ENCODE results near the gene SLC28A1. TPM values are rescaled to one million over a fixed set of nuclear protein-coding genes. Genes with fewer than 3 reads are reported as not detected.

The SLC28A1 gene
- total and polyA plus RNA-seq, 4 donors: 0.09 to 39.7 (median 18.3) TPM

DNA sequence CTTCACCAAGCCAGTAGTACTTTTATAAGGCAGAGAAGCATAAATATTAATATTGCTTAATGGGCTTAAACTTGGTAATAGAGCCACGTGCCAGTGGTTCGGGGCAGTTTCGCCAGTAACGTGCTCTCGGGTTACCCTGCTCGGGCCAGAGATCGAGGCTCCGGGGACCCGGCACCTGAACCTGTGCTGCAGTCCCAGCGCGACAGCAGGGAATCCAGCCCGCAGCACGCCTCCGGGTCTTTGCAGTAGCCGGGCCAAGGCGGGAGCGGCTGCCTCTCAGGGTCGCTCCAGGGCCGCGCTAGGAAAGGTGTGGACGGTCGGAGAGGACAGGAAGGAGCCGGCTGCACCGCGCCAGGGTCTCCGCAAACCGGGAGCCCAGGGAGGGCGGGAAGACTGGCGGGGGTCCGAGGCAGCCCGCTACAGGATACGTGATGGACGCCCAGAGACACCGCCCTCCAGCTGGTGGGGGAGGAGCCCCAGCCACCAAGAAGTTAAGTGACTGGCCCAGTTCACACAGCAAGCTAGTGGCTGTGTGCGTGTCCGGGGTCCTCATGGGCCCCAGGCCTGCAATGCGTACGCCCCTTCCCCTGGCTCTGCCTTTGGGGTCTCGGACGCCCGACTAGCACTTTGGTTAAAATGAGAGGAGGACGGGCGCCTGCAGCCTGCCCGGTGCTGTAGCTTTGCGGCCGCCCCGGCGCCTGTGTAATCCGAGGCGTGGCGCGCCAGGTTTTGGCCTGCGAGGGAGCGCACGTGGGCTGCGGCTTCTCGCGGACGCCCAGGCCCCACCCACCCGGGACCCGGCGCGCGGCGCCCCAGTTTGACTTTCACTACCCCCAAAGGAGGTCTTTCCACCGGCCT is 96.0 kb downstream of the SLC28A1 start:
- Histone ChIP-seq H3K9me3 (ENCODE audit: control insufficient read depth in 4 of 4, low read length in 3 of 4) (no peaks in the 10 kb centered on the region), H3K9ac (ENCODE audit: low read depth in 1 of 2, low read length in 2 of 2) (peak overlapping the region; percentile 47 to 73), H3K27me3 (ENCODE audit: control insufficient read depth in 4 of 4, insufficient read depth in 4 of 4, low read length in 3 of 4) (no peaks in the 10 kb centered on the region), H3K27ac (ENCODE audit: low read depth in 1 of 2, low read length in 2 of 2) (peak overlapping the region; percentile 90 to 95), H3K4me3 (ENCODE audit: low read depth in 1 of 3, low read length in 3 of 3) (peak overlapping the region; percentile 79 to 91 (median 83)), H3K4me1 (ENCODE audit: control insufficient read depth in 4 of 4, insufficient read depth in 4 of 4, low read length in 3 of 4) (peaks cover 2 to 36% (median 21%) of the 10 kb centered on the region in 4 donors), H3K36me3 (ENCODE audit: control insufficient read depth in 4 of 4, insufficient read depth in 3 of 4, low read depth in 1 of 4, low read length in 3 of 4) (no peaks in the 10 kb centered on the region)
- TF ChIP-seq FOXA2 (IDR thresholded peaks at IDR 0.05) (no peak), NR2F2 (IDR thresholded peaks at IDR 0.05) (peak; percentile 70), HNF4G (IDR thresholded peaks at IDR 0.05) (no peak), RXRA (IDR thresholded peaks at IDR 0.05) (peak; percentile 25 to 59), JUND (IDR thresholded peaks at IDR 0.05) (no peak), SP1 (IDR thresholded peaks at IDR 0.05) (no peak), RAD21 (IDR thresholded peaks at IDR 0.05) (peak; percentile 23 to 49), HNF4A (conservative IDR thresholded peaks at IDR 0.05) (peak; percentile 14 to 43), YY1 (IDR thresholded peaks at IDR 0.05) (peak; percentile 83)
- TF ChIP-seq, protein P1, sequence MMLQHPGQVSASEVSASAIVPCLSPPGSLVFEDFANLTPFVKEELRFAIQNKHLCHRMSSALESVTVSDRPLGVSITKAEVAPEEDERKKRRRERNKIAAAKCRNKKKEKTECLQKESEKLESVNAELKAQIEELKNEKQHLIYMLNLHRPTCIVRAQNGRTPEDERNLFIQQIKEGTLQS (IDR thresholded peaks at IDR 0.05): no peak
- TF ChIP-seq, protein P2, sequence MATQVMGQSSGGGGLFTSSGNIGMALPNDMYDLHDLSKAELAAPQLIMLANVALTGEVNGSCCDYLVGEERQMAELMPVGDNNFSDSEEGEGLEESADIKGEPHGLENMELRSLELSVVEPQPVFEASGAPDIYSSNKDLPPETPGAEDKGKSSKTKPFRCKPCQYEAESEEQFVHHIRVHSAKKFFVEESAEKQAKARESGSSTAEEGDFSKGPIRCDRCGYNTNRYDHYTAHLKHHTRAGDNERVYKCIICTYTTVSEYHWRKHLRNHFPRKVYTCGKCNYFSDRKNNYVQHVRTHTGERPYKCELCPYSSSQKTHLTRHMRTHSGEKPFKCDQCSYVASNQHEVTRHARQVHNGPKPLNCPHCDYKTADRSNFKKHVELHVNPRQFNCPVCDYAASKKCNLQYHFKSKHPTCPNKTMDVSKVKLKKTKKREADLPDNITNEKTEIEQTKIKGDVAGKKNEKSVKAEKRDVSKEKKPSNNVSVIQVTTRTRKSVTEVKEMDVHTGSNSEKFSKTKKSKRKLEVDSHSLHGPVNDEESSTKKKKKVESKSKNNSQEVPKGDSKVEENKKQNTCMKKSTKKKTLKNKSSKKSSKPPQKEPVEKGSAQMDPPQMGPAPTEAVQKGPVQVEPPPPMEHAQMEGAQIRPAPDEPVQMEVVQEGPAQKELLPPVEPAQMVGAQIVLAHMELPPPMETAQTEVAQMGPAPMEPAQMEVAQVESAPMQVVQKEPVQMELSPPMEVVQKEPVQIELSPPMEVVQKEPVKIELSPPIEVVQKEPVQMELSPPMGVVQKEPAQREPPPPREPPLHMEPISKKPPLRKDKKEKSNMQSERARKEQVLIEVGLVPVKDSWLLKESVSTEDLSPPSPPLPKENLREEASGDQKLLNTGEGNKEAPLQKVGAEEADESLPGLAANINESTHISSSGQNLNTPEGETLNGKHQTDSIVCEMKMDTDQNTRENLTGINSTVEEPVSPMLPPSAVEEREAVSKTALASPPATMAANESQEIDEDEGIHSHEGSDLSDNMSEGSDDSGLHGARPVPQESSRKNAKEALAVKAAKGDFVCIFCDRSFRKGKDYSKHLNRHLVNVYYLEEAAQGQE (IDR thresholded peaks at IDR 0.05): no peak
- TF ChIP-seq, protein P3, sequence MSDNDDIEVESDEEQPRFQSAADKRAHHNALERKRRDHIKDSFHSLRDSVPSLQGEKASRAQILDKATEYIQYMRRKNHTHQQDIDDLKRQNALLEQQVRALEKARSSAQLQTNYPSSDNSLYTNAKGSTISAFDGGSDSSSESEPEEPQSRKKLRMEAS (IDR thresholded peaks at IDR 0.05): peak; percentile 29
- peak; percentile 85 for DNase-seq (ENCODE audit: low spot score)
- WGBS: under 1% methylated on average over 66 of the region's 66 CpGs

DNA sequence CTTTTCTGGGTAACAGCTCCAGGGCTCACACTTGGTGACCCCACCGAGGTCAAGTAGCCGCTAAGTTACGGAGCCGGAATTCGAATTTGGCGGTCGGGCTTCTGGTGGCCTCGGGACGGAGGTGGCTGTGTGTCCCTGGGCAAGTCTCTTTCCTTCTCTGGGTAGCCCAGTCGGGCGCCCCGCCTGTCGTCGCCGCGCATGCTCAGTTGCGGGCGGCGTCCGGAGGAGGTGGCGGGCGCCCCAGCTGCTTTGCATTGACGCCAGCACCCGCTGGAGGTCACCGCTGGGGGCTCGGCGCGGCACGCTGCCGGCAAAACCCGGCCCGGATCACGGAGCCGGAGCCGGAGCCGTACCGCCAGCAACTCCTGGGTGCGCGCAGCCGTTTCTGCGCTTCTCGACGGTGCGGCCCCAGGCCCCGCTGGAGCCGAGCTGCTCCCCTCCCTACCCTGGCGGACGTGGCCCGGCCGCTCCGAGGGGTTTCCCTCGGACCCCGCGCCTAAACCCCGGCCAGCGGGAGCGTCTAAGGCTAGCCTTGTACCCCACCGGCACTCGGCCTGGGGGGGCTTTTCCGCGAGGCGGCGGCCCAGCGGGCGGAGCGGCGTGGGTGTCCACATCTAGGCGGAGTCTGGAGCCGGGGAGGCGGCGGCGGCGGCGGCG is 96.7 kb downstream of the SLC28A1 start:
- TF ChIP-seq, protein P3 (IDR thresholded peaks at IDR 0.05): no peak
- TF ChIP-seq, protein P4, sequence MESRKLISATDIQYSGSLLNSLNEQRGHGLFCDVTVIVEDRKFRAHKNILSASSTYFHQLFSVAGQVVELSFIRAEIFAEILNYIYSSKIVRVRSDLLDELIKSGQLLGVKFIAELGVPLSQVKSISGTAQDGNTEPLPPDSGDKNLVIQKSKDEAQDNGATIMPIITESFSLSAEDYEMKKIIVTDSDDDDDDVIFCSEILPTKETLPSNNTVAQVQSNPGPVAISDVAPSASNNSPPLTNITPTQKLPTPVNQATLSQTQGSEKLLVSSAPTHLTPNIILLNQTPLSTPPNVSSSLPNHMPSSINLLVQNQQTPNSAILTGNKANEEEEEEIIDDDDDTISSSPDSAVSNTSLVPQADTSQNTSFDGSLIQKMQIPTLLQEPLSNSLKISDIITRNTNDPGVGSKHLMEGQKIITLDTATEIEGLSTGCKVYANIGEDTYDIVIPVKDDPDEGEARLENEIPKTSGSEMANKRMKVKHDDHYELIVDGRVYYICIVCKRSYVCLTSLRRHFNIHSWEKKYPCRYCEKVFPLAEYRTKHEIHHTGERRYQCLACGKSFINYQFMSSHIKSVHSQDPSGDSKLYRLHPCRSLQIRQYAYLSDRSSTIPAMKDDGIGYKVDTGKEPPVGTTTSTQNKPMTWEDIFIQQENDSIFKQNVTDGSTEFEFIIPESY (IDR thresholded peaks at IDR 0.05): no peak
- TF ChIP-seq RAD21 (IDR thresholded peaks at IDR 0.05) (peak; percentile 33 to 59), NR2F2 (IDR thresholded peaks at IDR 0.05) (peak; percentile 43), YY1 (IDR thresholded peaks at IDR 0.05) (peak; percentile 10), SP1 (IDR thresholded peaks at IDR 0.05) (peak; percentile 71), HNF4A (conservative IDR thresholded peaks at IDR 0.05) (peak in 1 of 2 donors; percentile 11)
- TF ChIP-seq, protein P2 (IDR thresholded peaks at IDR 0.05): peak; percentile 57
- peak overlapping the region; percentile 72 to 73 for H3K9ac ChIP-seq (ENCODE audit: low read depth in 1 of 2, low read length in 2 of 2)
- under 1% methylated on average over 75 of the region's 75 CpGs for WGBS
- H3K4me1 ChIP-seq (ENCODE audit: control insufficient read depth in 4 of 4, insufficient read depth in 4 of 4, low read length in 3 of 4): peaks cover 6 to 34% (median 22%) of the 10 kb centered on the region in 4 donors
- no peaks in the 10 kb centered on the region for H3K9me3 ChIP-seq (ENCODE audit: control insufficient read depth in 4 of 4, low read length in 3 of 4)
- H3K27me3 ChIP-seq (ENCODE audit: control insufficient read depth in 4 of 4, insufficient read depth in 4 of 4, low read length in 3 of 4): no peaks in the 10 kb centered on the region
- H3K36me3 ChIP-seq (ENCODE audit: control insufficient read depth in 4 of 4, insufficient read depth in 3 of 4, low read depth in 1 of 4, low read length in 3 of 4): no peaks in the 10 kb centered on the region
- peak overlapping the region; percentile 90 to 95 for H3K27ac ChIP-seq (ENCODE audit: low read depth in 1 of 2, low read length in 2 of 2)
- peak overlapping the region; percentile 79 to 91 (median 83) for H3K4me3 ChIP-seq (ENCODE audit: low read depth in 1 of 3, low read length in 3 of 3)
- DNase-seq (ENCODE audit: low spot score): peak; percentile 94
